Skeletal muscle cell (primary cell): ENCODE results near the gene MRPL48.
"Not testable (repeated sequence)": the region's sequence is repeated elsewhere in the genome, so short reads cannot be mapped to it uniquely, and the experiment has no call there.

ENCODE experiments used
- DNase-seq: peaks from one replicate; pipeline ENCODE4 v3.0.0-alpha.2; 2010; ENCODE audit warnings: low read depth
- H3K4me3 ChIP-seq: 2 replicates; pipeline ENCODE4 v1.5.1; 2011; ENCODE audit warnings: low read depth, mild to moderate bottlenecking, control low read depth, low read length, moderate library complexity

MRPL48 gene

GRCh38 chr11:73876424-73877310 is 89.0 kb downstream of the MRPL48 start, which contains the start of the genes COA4 and PAAF1:
Gene COA4, minus strand, starts transcription at chr11:73876846. Its CDS starts 3,468 bp downstream, at chr11:73873378.
Gene PAAF1, plus strand, starts transcription at chr11:73876999. Its CDS starts 23 bp downstream, at chr11:73877022.
- peak; percentile 87 for DNase-seq
- peak within 1 kb of the TSS; percentile 91 for H3K4me3 ChIP-seq

GRCh38 chr11:73878771-73879170 is 91.1 kb downstream of the MRPL48 start:
- H3K4me3 ChIP-seq, result no peak overlapping the region
- no peak for DNase-seq

GRCh38 chr11:73880449-73880848 is 92.8 kb downstream of the MRPL48 start:
- H3K4me3 ChIP-seq, DNase-seq: not testable (repeated sequence)

- no peak for DNase-seq
Measured at GRCh38 chr11:73883856-73884255, 96.2 kb downstream of the MRPL48 start.

GRCh38 chr11:73888244-73888643 is 100.6 kb downstream of the MRPL48 start:
- no peak for DNase-seq
- no peak overlapping the region for H3K4me3 ChIP-seq

More at GRCh38 chr11:73883856-73884255, 96.2 kb downstream of the MRPL48 start:
- no peak overlapping the region for H3K4me3 ChIP-seq

GRCh38 chr11:73889019-73889418 is 101.3 kb downstream of the MRPL48 start:
- DNase-seq, result no peak

GRCh38 chr11:73889536-73889935 is 101.9 kb downstream of the MRPL48 start:
- no peak overlapping the region for H3K4me3 ChIP-seq
- DNase-seq, result no peak

More at GRCh38 chr11:73889019-73889418, 101.3 kb downstream of the MRPL48 start:
- no peak overlapping the region for H3K4me3 ChIP-seq

GRCh38 chr11:73893041-73893440 is 105.4 kb downstream of the MRPL48 start:
- no peak for DNase-seq
- H3K4me3 ChIP-seq, result no peak overlapping the region

- no peak for DNase-seq
Measured at GRCh38 chr11:73894725-73895335, 107.2 kb downstream of the MRPL48 start.

GRCh38 chr11:73902303-73902702 is 114.6 kb downstream of the MRPL48 start:
- no peak overlapping the region for H3K4me3 ChIP-seq
- DNase-seq, result no peak

More at GRCh38 chr11:73894725-73895335, 107.2 kb downstream of the MRPL48 start:
- H3K4me3 ChIP-seq, result no peak overlapping the region

- no peak for DNase-seq
Measured at GRCh38 chr11:73907191-73907590, 119.5 kb downstream of the MRPL48 start.

GRCh38 chr11:73912026-73912425 is 124.4 kb downstream of the MRPL48 start:
- no peak for DNase-seq
- no peak overlapping the region for H3K4me3 ChIP-seq

More at GRCh38 chr11:73907191-73907590, 119.5 kb downstream of the MRPL48 start:
- no peak overlapping the region for H3K4me3 ChIP-seq

GRCh38 chr11:73913472-73913871 is 125.8 kb downstream of the MRPL48 start:
- no peak overlapping the region for H3K4me3 ChIP-seq
- no peak for DNase-seq

GRCh38 chr11:73914284-73914683 is 126.6 kb downstream of the MRPL48 start:
- no peak for DNase-seq
- no peak overlapping the region for H3K4me3 ChIP-seq
